ENCODE results near the gene DERA.

Gene DERA

DNA sequence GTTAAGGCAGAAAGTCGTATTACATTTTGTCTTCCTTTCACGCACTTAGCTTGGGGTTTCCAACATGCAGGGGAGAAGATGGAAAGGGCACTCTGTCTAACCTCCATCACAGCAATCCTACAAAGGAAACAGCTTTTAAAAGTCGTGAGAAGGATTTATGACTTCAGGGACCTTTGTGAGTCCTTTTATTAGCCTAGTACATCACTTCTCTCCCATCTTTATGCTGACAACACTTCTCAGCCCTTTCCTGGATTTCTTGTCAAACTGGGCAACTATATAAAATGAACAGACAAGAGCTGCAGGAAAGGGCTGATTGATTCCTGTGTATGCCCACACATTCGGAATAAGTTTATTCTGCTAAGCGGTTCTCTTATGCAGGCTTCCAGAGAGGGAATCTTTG is 159.0 kb downstream of the DERA start:
- ATAC-seq (ENCODE audit: insufficient read depth, low read depth): no peak
- H3K36me3 ChIP-seq (ENCODE audit: insufficient read depth, low read length): no peaks in the 10 kb centered on the region
- no peak for TF ChIP-seq EZH2 (IDR thresholded peaks at IDR 0.05; ENCODE audit: borderline replicate concordance, low read depth, low read length, severe bottlenecking)
- TF ChIP-seq, protein P1, sequence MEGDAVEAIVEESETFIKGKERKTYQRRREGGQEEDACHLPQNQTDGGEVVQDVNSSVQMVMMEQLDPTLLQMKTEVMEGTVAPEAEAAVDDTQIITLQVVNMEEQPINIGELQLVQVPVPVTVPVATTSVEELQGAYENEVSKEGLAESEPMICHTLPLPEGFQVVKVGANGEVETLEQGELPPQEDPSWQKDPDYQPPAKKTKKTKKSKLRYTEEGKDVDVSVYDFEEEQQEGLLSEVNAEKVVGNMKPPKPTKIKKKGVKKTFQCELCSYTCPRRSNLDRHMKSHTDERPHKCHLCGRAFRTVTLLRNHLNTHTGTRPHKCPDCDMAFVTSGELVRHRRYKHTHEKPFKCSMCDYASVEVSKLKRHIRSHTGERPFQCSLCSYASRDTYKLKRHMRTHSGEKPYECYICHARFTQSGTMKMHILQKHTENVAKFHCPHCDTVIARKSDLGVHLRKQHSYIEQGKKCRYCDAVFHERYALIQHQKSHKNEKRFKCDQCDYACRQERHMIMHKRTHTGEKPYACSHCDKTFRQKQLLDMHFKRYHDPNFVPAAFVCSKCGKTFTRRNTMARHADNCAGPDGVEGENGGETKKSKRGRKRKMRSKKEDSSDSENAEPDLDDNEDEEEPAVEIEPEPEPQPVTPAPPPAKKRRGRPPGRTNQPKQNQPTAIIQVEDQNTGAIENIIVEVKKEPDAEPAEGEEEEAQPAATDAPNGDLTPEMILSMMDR (IDR thresholded peaks at IDR 0.05; ENCODE audit: borderline replicate concordance, extremely low read depth, low read length, poor library complexity, severe bottlenecking): no peak
- H3K27me3 ChIP-seq (ENCODE audit: insufficient read depth, low read length, poor library complexity): peaks cover 6% of the 10 kb centered on the region
- no peak overlapping the region for H3K4me2 ChIP-seq (ENCODE audit: insufficient read depth, low read length)
- no peaks in the 10 kb centered on the region for H3K9me3 ChIP-seq (ENCODE audit: insufficient read depth, low read length, severe bottlenecking)
- no peak overlapping the region for H3K9ac ChIP-seq (ENCODE audit: low read depth, low read length)
- H3K79me2 ChIP-seq (ENCODE audit: insufficient read depth, low read length): no peaks in the 10 kb centered on the region
- no peak overlapping the region for H3K4me3 ChIP-seq (ENCODE audit: low read depth in 1 of 2, low read length in 2 of 2)
- no peak overlapping the region for H3K27ac ChIP-seq (ENCODE audit: low read length)
- H4K20me1 ChIP-seq (ENCODE audit: insufficient read depth, low read length): no peaks in the 10 kb centered on the region
- DNase-seq: no peak
- H2AFZ ChIP-seq (ENCODE audit: low read depth, low read length): no peak overlapping the region
- no peaks in the 10 kb centered on the region for H3K4me1 ChIP-seq (ENCODE audit: insufficient read depth, low read length)

DNA sequence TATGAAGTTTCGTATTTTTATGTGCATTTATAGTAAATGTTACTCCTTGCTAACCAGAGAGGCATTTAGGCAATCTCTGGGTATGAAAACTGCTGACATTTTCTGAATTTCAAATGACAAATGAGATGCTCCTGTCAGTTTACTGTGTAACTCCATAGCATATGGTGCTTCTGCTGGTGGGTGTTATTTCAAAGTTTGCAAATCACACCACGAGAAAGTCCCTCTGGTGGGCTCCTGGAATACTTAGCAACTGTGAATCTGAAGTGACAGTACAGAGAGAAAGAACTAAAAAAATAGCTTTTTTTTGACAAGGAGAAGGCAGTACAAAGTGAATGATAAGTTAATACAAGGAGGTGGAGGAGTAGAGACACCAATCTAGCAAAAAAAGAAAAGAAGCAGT is 161.5 kb downstream of the DERA start:
- no peak overlapping the region for H3K4me3 ChIP-seq (ENCODE audit: low read depth in 1 of 2, low read length in 2 of 2)
- H3K9me3 ChIP-seq (ENCODE audit: insufficient read depth, low read length, severe bottlenecking): no peaks in the 10 kb centered on the region
- no peak overlapping the region for H2AFZ ChIP-seq (ENCODE audit: low read depth, low read length)
- ATAC-seq (ENCODE audit: insufficient read depth, low read depth) (no peak), DNase-seq (no peak)
- no peaks in the 10 kb centered on the region for H3K4me1 ChIP-seq (ENCODE audit: insufficient read depth, low read length)
- no peak overlapping the region for H3K4me2 ChIP-seq (ENCODE audit: insufficient read depth, low read length)
- TF ChIP-seq, protein P1 (IDR thresholded peaks at IDR 0.05; ENCODE audit: borderline replicate concordance, extremely low read depth, low read length, poor library complexity, severe bottlenecking): no peak
- no peak for TF ChIP-seq EZH2 (IDR thresholded peaks at IDR 0.05; ENCODE audit: borderline replicate concordance, low read depth, low read length, severe bottlenecking)
- no peak overlapping the region for H3K9ac ChIP-seq (ENCODE audit: low read depth, low read length)
- H4K20me1 ChIP-seq (ENCODE audit: insufficient read depth, low read length): no peaks in the 10 kb centered on the region
- no peaks in the 10 kb centered on the region for H3K79me2 ChIP-seq (ENCODE audit: insufficient read depth, low read length)
- peaks cover 3% of the 10 kb centered on the region for H3K27me3 ChIP-seq (ENCODE audit: insufficient read depth, low read length, poor library complexity)
- no peaks in the 10 kb centered on the region for H3K36me3 ChIP-seq (ENCODE audit: insufficient read depth, low read length)
- H3K27ac ChIP-seq (ENCODE audit: low read length): no peak overlapping the region

DNA sequence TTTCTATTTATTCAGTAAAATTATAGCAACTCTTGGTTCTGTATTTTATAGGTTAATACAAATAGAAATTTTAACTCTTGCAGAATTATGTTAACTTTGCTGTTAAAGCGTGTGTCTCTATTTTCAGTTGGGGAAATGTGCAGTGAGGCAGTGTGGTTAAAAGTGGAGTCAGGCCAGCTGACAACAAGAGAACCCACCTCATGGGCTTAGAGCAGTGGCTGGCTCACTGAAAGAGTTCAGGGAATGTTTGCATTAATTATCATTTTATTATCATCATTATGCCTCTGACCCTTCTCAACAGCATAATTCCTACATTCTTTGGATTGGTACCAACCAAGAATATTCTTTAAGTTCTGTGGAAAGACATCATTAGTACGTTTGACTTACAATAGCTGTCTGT is 163.8 kb downstream of the DERA start:
- Histone ChIP-seq H3K9ac (ENCODE audit: low read depth, low read length) (no peak overlapping the region), H3K27ac (ENCODE audit: low read length) (no peak overlapping the region), H4K20me1 (ENCODE audit: insufficient read depth, low read length) (no peaks in the 10 kb centered on the region), H3K4me1 (ENCODE audit: insufficient read depth, low read length) (no peaks in the 10 kb centered on the region), H3K27me3 (ENCODE audit: insufficient read depth, low read length, poor library complexity) (peaks cover 3% of the 10 kb centered on the region), H2AFZ (ENCODE audit: low read depth, low read length) (no peak overlapping the region), H3K9me3 (ENCODE audit: insufficient read depth, low read length, severe bottlenecking) (no peaks in the 10 kb centered on the region), H3K4me2 (ENCODE audit: insufficient read depth, low read length) (no peak overlapping the region), H3K4me3 (ENCODE audit: low read depth in 1 of 2, low read length in 2 of 2) (no peak overlapping the region), H3K79me2 (ENCODE audit: insufficient read depth, low read length) (no peaks in the 10 kb centered on the region), H3K36me3 (ENCODE audit: insufficient read depth, low read length) (no peaks in the 10 kb centered on the region)
- ATAC-seq (ENCODE audit: insufficient read depth, low read depth) (no peak), DNase-seq (no peak)
- no peak for TF ChIP-seq EZH2 (IDR thresholded peaks at IDR 0.05; ENCODE audit: borderline replicate concordance, low read depth, low read length, severe bottlenecking)
- TF ChIP-seq, protein P1 (IDR thresholded peaks at IDR 0.05; ENCODE audit: borderline replicate concordance, extremely low read depth, low read length, poor library complexity, severe bottlenecking): no peak

DNA sequence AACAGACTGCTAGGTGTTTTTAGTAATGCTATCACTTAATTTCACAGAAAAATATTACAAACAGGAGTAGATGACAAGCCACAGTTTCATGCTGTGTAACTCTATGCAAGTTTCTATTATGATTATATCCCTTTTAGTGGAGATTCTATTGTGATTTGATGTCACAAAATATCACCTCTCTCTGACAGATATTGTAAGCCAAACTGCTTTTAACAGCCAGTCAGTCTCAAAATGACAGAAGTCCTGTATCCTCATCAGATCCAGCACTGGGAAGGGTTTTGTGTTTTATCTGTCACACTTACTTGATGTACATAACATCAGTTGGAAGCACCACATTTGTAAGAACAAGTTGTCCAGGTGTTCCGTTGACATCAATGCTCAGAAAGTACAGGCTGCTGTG is 164.8 kb downstream of the DERA start:
- Histone ChIP-seq H3K79me2 (ENCODE audit: insufficient read depth, low read length) (no peaks in the 10 kb centered on the region), H3K4me2 (ENCODE audit: insufficient read depth, low read length) (no peak overlapping the region), H3K27ac (ENCODE audit: low read length) (no peak overlapping the region), H3K36me3 (ENCODE audit: insufficient read depth, low read length) (no peaks in the 10 kb centered on the region), H3K27me3 (ENCODE audit: insufficient read depth, low read length, poor library complexity) (peaks cover 3% of the 10 kb centered on the region), H2AFZ (ENCODE audit: low read depth, low read length) (no peak overlapping the region), H3K9ac (ENCODE audit: low read depth, low read length) (no peak overlapping the region), H3K9me3 (ENCODE audit: insufficient read depth, low read length, severe bottlenecking) (no peaks in the 10 kb centered on the region), H3K4me1 (ENCODE audit: insufficient read depth, low read length) (no peaks in the 10 kb centered on the region), H4K20me1 (ENCODE audit: insufficient read depth, low read length) (no peaks in the 10 kb centered on the region), H3K4me3 (ENCODE audit: low read depth in 1 of 2, low read length in 2 of 2) (no peak overlapping the region)
- TF ChIP-seq EZH2 (IDR thresholded peaks at IDR 0.05; ENCODE audit: borderline replicate concordance, low read depth, low read length, severe bottlenecking): no peak
- TF ChIP-seq, protein P1 (IDR thresholded peaks at IDR 0.05; ENCODE audit: borderline replicate concordance, extremely low read depth, low read length, poor library complexity, severe bottlenecking): no peak
- no peak for DNase-seq
- no peak for ATAC-seq (ENCODE audit: insufficient read depth, low read depth)

All from DND-41 (cell line).